Measurements from ENCODE around the gene IQCH.

The IQCH gene

DNA sequence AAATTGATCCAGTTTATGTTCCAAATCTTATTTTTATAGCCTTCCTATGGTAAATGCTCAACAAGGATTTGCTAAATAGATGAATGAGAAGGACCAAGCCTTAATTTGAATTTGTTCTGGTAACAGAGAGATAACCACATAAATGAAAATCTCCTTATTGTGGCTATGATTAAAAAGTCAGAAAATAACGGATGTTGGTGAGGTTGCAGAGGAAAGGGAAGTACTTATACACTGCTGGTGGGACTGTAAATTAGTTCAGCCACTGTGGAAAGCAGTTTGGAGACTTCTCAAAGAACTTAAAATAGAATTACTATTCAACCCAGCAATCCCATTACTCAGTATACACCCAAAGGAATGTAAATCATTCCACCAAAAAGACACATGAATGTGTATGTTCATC, 26.3 kb upstream of the IQCH start:
- H3K4me3 ChIP-seq (ENCODE audit: low read depth, low read length) = no peak overlapping the region
- TF ChIP-seq, protein P1, sequence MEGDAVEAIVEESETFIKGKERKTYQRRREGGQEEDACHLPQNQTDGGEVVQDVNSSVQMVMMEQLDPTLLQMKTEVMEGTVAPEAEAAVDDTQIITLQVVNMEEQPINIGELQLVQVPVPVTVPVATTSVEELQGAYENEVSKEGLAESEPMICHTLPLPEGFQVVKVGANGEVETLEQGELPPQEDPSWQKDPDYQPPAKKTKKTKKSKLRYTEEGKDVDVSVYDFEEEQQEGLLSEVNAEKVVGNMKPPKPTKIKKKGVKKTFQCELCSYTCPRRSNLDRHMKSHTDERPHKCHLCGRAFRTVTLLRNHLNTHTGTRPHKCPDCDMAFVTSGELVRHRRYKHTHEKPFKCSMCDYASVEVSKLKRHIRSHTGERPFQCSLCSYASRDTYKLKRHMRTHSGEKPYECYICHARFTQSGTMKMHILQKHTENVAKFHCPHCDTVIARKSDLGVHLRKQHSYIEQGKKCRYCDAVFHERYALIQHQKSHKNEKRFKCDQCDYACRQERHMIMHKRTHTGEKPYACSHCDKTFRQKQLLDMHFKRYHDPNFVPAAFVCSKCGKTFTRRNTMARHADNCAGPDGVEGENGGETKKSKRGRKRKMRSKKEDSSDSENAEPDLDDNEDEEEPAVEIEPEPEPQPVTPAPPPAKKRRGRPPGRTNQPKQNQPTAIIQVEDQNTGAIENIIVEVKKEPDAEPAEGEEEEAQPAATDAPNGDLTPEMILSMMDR (IDR thresholded peaks at IDR 0.05; ENCODE audit: borderline replicate concordance, insufficient read depth, low read depth, low read length) = no peak

DNA sequence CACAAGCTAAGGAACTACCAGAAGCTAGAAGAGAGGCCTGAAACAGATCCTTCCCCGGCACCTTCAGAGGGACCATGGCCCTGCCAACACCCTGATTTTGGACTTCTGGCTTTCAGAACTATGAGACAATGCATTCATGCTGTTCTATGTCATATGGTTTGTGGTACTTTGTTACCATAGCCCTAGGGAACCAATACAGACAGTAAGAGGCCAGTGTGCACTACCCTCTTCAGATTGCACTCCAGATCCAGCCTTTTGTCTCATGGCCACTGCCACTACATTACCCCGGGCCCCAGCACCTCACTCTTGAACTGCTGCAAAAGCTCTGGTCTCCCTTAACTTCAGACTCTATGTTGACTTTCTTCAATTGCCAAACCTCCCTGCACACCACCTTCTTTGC, 24.1 kb upstream of the IQCH start:
- no peak overlapping the region for H3K4me3 ChIP-seq (ENCODE audit: low read depth, low read length)
- TF ChIP-seq, protein P1 (IDR thresholded peaks at IDR 0.05; ENCODE audit: borderline replicate concordance, insufficient read depth, low read depth, low read length) = no peak

DNA sequence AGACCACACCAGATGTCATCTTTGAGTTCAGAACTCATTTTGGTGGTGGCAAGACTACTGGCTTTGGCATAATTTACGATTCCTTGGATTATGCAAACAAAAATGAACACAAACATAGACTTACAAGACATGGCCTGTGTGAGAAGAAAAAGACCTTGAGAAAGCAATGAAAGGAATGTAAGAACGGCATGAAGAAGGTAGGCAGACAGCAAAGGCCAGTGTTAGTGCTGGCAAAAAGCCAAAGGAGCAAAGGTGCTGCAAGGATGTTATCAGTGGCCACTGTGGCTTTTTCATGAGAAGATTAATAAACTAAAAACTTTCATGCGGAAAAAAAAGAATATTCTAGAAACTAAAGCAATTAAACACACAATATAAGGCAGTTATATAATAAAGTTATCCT, 22.0 kb upstream of the IQCH start:
- TF ChIP-seq, protein P1 (IDR thresholded peaks at IDR 0.05; ENCODE audit: borderline replicate concordance, insufficient read depth, low read depth, low read length) = no peak
- no peak overlapping the region for H3K4me3 ChIP-seq (ENCODE audit: low read depth, low read length)

DNA sequence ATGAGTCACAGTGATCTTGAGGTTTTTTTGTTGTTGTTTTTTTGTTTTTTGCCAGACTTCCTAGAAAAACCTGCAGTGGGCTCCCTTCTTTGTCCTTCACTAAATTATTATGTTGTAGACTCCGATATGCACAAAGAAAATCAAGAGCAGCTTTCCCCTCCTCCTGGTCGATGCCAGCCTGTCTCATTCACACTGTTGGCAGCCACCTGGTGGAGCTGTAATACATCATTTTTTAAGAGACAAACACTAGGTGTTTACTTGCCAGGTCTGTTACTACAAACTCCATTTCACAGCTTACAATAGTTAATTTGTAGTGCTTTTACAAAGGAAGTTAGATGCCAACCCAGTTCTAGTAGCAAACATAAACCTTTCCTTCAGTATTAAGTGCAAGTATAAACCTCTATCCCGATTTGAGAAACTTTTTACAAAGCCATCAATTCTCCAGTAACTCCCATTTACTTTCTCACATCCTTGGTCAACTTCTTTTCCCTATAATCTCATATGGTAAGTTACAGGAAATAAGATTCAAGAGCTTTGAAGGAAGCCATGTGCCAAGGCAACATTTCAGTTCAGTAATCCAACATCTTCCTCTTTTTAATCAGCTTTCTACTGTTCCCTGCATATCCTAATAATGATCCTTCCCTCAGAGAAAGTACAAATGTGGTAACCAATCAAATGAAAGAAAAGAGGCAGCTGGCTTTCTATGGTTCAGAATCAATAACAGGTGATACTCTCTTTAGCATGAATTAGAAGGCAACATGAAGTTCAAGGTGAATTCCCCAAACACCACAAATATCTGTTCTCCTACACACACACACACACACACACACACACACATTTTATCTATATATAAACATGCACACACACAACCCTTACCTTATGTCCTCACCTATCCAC, 14.1 kb upstream of the IQCH start:
- TF ChIP-seq, protein P1 (IDR thresholded peaks at IDR 0.05; ENCODE audit: borderline replicate concordance, insufficient read depth, low read depth, low read length) = no peak
- no peak overlapping the region for H3K4me3 ChIP-seq (ENCODE audit: low read depth, low read length)

DNA sequence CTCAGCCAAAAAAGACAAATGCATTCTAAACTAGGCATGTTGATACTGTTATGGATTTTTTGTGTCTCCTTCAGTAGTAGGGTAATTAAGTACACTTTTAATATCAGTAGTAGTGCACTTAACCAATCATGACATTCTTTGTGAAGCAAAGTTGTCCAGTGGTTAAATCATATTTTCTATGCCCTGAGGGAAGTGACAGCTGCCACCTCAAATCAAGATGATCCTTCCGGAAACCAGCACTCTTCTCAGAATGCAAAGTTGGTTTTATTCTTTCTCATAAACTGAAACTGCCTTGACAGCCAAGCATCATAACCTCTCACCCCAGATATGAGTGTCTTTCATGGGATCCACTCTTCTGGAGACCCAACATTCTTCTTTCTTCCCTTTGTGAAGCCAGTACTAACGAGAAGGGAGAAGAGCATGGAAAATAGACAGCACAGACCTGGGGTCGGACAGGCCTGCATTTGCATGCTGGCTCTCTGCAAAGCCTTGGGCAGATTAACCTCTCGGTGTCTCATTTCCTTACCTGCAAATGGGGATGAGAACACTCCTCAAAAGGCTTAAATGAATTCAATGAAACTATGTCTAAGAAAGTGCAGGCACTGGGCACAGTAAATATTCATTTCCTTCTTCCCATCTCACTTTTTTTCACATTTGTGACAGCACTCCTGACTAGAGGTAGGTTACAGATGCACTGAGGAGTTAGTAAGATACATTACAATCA, 13.3 kb upstream of the IQCH start:
- no peak overlapping the region for H3K4me3 ChIP-seq (ENCODE audit: low read depth, low read length)
- TF ChIP-seq, protein P1 (IDR thresholded peaks at IDR 0.05; ENCODE audit: borderline replicate concordance, insufficient read depth, low read depth, low read length) = no peak

DNA sequence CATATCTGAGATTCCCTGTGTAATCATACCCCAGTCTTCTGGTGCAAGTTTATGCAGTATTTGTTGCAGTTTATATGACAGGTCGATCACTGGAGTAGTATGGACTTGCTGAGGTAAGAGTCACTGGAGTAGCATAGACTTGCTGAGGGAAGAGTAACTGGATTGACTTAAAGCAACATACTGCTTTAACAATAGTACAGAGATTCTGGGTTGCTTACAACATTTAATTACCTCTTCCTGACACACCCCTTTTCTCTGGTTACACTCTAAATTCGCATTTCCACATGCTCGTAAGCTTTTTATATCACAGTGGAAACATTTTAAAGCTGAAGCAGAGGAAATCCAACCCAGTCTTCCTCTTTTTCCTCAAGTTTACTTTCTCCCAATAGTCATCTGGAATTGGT, 11.9 kb upstream of the IQCH start:
- no peak overlapping the region for H3K4me3 ChIP-seq (ENCODE audit: low read depth, low read length)
- TF ChIP-seq, protein P1 (IDR thresholded peaks at IDR 0.05; ENCODE audit: borderline replicate concordance, insufficient read depth, low read depth, low read length) = no peak

All from GM12875 (cell line).